Measurements from ENCODE around the gene PRR13.

DNA sequence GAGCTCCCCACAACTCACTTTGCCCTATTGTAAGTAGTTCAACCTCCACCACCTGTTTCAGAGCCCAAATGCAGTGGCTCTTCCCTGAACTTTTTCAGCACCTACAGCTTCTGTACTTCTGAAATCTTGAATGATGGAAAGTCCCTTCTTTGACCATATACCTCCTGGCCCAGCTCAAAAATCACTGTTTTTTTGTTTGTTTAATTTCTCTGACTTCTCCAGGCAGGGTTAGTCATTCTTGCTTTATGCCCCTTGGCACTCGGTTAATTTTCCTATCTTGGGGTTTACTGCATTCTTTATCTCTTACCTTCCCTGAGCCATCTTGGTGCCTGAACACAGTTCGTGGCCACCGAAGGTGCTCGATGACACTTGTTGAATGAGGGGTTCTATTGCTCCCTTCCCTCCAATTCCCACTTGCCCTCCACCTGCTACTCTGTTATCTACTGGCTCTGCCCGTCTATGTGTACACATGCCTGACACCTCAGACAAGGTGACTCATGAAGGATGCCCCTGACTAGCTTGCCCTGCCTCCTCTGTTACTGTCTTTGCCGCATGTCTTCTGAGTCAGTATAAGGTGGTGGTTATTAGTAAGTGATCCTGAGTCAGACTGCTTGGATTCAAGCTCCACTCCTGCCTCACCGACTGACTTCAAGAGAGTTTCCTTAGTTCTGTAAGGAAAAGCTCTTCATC, 13.5 kb upstream of the PRR13 start:
- TF ChIP-seq EZH2 (IDR thresholded peaks at IDR 0.05; ENCODE audit: insufficient read depth, poor library complexity, severe bottlenecking) (no peak), EZH2phosphoT487 (IDR thresholded peaks at IDR 0.05; ENCODE audit: insufficient read depth, low read depth) (no peak)

Measured in GM23248 (cell line).